ENCODE results near the gene MRM2. TPM values are rescaled to one million over a fixed set of nuclear protein-coding genes. Genes with fewer than 3 reads are reported as not detected.

Gene MRM2
- total and polyA plus RNA-seq, 12 donors: 16.8 to 36.7 (median 25.7) TPM

GRCh38 chr7:2278026-2278425 is 36.0 kb upstream of the MRM2 start:
- no peaks in the 10 kb centered on the region for H3K9me3 ChIP-seq (replicated peaks in 1 of 3)
- peaks cover 0 to 9% of the 10 kb centered on the region in 2 donors for H3K36me3 ChIP-seq (replicated peaks in 1 of 2)
- intact Hi-C loops (cut with DNase I): no loop called here
- 81 to 95% (median 93%) methylated on average over 7 to 11 of the region's 11 CpGs for WGBS, 4 donors
- H3K27me3 ChIP-seq: no peaks in the 10 kb centered on the region
- H3K27ac ChIP-seq: no peak overlapping the region
- no peak overlapping the region for H3K4me3 ChIP-seq
- DNase-seq: no peak
- H3K4me1 ChIP-seq (replicated peaks in 1 of 2): peaks cover 0 to 6% of the 10 kb centered on the region in 2 donors
- no peak for TF ChIP-seq POLR2A (IDR thresholded peaks at IDR 0.05)
- TF ChIP-seq CTCF (IDR thresholded peaks at IDR 0.05): no peak

GRCh38 chr7:2276107-2276506 is 34.1 kb upstream of the MRM2 start:
- no peak for DNase-seq
- no peak overlapping the region for H3K4me3 ChIP-seq
- no peak overlapping the region for H3K27ac ChIP-seq
- TF ChIP-seq POLR2A (IDR thresholded peaks at IDR 0.05) (no peak), CTCF (IDR thresholded peaks at IDR 0.05) (no peak)
- H3K9me3 ChIP-seq (replicated peaks in 1 of 3): no peaks in the 10 kb centered on the region
- H3K36me3 ChIP-seq (replicated peaks in 1 of 2): peaks cover 0 to 22% of the 10 kb centered on the region in 2 donors
- intact Hi-C loops (cut with DNase I): no loop called here
- WGBS, 4 donors: 81 to 90% (median 89%) methylated on average over 6 to 18 of the region's 18 CpGs
- no peaks in the 10 kb centered on the region for H3K27me3 ChIP-seq
- no peaks in the 10 kb centered on the region for H3K4me1 ChIP-seq (replicated peaks in 1 of 2)

GRCh38 chr7:2275101-2275500 is 33.1 kb upstream of the MRM2 start:
- no peak overlapping the region for H3K27ac ChIP-seq
- TF ChIP-seq CTCF (IDR thresholded peaks at IDR 0.05): no peak
- no peak for TF ChIP-seq POLR2A (IDR thresholded peaks at IDR 0.05)
- H3K4me3 ChIP-seq: no peak overlapping the region
- no peaks in the 10 kb centered on the region for H3K9me3 ChIP-seq (replicated peaks in 1 of 3)
- peaks cover 0 to 28% of the 10 kb centered on the region in 2 donors for H3K36me3 ChIP-seq (replicated peaks in 1 of 2)
- DNase-seq: no peak
- H3K27me3 ChIP-seq: no peaks in the 10 kb centered on the region
- intact Hi-C loops (cut with DNase I): no loop called here
- 87 to 90% (median 89%) methylated on average over 17 to 18 of the region's 18 CpGs for WGBS, 4 donors
- H3K4me1 ChIP-seq (replicated peaks in 1 of 2): no peaks in the 10 kb centered on the region

GRCh38 chr7:2274666-2275065 is 32.7 kb upstream of the MRM2 start:
- Histone ChIP-seq H3K36me3 (replicated peaks in 1 of 2) (peaks cover 0 to 28% of the 10 kb centered on the region in 2 donors), H3K27me3 (no peaks in the 10 kb centered on the region), H3K4me1 (replicated peaks in 1 of 2) (no peaks in the 10 kb centered on the region), H3K9me3 (replicated peaks in 1 of 3) (no peaks in the 10 kb centered on the region), H3K4me3 (no peak overlapping the region), H3K27ac (no peak overlapping the region)
- WGBS, 4 donors: 81 to 84% (median 82%) methylated on average over 3 to 7 of the region's 7 CpGs; no CpG with 5 or more reads in 1 of the 4 donors
- TF ChIP-seq POLR2A (IDR thresholded peaks at IDR 0.05) (no peak), CTCF (IDR thresholded peaks at IDR 0.05) (no peak)
- intact Hi-C loops (cut with DNase I): no loop called here
- no peak for DNase-seq

All from adrenal gland (tissue), 12 donors.